ENCODE results near the gene HPD. TPM values are rescaled to one million over a fixed set of nuclear protein-coding genes. Genes with fewer than 3 reads are reported as not detected.

HPD gene
- total RNA-seq, 1 donor from 2014 or later = 0.13 TPM

Other genes starting within 250 kb of the HPD start
- gene ORAI1, start 232.3 kb downstream of the HPD start, total RNA-seq = 16.7 and 27.7 TPM in 2 replicates
- gene MORN3, start 189.2 kb downstream of the HPD start, total RNA-seq = not detected in 2 replicates
- gene TMEM120B, start 146.1 kb downstream of the HPD start, total RNA-seq = 25.2 and 25.3 TPM in 2 replicates
- gene RHOF, start 65.2 kb downstream of the HPD start, total RNA-seq = 2.3 and 2.4 TPM in 2 replicates
- 3.9 and 4.0 TPM in 2 replicates for gene SETD1B, start 54.9 kb downstream of the HPD start, total RNA-seq
- gene PSMD9, start 29.9 kb upstream of the HPD start, total RNA-seq = 86.5 and 98.8 TPM in 2 replicates
- 0.99 and 2.5 TPM in 2 replicates for gene CFAP251, start 59.7 kb upstream of the HPD start, total RNA-seq
- gene BCL7A, start 163.0 kb upstream of the HPD start, total RNA-seq = 14.0 and 17.2 TPM in 2 replicates
- 14.6 and 21.9 TPM in 2 replicates for gene MLXIP, start 219.9 kb upstream of the HPD start, total RNA-seq

Measured in myocyte (in vitro differentiated cells).